IPS-18c (cell line): ENCODE results near the gene ADAMTS16.
A peak's percentile ranks its signal among the peaks of the same experiment; 100 is the strongest.

Experiments used
- H3K4me3 ChIP-seq: 2 replicates; pipeline ENCODE4 v1.7.0; 2013; ENCODE audit warnings: low read depth, mild to moderate bottlenecking, low read length, moderate library complexity; ENCODE audit not compliant: insufficient read depth
- H3K9me3 ChIP-seq: one replicate; pipeline ENCODE4 v1.6.1; 2013; ENCODE audit warnings: mild to moderate bottlenecking, low read length, moderate library complexity; ENCODE audit not compliant: control insufficient read depth, insufficient read depth

Gene ADAMTS16, protein sequence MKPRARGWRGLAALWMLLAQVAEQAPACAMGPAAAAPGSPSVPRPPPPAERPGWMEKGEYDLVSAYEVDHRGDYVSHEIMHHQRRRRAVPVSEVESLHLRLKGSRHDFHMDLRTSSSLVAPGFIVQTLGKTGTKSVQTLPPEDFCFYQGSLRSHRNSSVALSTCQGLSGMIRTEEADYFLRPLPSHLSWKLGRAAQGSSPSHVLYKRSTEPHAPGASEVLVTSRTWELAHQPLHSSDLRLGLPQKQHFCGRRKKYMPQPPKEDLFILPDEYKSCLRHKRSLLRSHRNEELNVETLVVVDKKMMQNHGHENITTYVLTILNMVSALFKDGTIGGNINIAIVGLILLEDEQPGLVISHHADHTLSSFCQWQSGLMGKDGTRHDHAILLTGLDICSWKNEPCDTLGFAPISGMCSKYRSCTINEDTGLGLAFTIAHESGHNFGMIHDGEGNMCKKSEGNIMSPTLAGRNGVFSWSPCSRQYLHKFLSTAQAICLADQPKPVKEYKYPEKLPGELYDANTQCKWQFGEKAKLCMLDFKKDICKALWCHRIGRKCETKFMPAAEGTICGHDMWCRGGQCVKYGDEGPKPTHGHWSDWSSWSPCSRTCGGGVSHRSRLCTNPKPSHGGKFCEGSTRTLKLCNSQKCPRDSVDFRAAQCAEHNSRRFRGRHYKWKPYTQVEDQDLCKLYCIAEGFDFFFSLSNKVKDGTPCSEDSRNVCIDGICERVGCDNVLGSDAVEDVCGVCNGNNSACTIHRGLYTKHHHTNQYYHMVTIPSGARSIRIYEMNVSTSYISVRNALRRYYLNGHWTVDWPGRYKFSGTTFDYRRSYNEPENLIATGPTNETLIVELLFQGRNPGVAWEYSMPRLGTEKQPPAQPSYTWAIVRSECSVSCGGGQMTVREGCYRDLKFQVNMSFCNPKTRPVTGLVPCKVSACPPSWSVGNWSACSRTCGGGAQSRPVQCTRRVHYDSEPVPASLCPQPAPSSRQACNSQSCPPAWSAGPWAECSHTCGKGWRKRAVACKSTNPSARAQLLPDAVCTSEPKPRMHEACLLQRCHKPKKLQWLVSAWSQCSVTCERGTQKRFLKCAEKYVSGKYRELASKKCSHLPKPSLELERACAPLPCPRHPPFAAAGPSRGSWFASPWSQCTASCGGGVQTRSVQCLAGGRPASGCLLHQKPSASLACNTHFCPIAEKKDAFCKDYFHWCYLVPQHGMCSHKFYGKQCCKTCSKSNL

DNA sequence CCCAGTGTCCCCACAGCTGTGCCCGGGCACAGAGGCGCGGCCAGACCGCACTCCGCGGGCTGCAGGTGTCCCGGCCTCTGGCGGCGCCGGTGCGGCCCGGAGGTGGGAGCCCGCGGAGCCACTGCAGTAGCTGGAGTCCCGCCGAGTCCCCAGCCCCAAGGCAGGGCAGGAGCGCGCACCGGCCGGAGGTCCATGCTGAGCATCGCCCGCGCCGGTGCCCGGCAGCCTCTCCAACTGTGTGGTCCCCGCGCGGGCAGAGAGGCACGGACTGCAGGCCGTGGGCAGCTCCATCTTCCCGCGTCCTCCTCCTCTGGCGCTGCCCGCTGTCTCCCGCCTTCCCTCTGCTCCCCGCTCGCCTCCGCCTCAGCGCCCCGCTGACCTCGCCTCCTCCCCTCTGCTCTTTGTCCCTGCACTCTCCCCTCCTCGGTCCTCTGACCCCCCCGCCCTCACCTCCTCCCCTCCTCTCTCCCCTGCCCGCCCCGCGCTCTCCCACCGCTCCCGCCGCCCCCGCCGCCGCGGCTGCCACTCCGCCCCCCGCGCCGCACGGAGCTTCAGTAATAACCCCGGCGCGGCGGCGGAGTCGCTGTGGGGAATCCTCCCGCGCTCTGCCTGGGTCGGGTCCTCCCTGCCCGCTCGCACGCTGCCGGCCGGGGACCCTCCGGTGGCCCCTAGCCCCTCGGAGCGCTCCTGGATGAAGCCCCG lies at the start of gene ADAMTS16:
TSS of gene ADAMTS16 (plus strand) at position 554 of the 702 bp plus-strand sequence. CDS start at position 692, 138 bp downstream.
- Histone ChIP-seq H3K9me3 (peaks cover 4% of the 10 kb centered on the region), H3K4me3 (peak within 1 kb of the TSS; percentile 75)

DNA sequence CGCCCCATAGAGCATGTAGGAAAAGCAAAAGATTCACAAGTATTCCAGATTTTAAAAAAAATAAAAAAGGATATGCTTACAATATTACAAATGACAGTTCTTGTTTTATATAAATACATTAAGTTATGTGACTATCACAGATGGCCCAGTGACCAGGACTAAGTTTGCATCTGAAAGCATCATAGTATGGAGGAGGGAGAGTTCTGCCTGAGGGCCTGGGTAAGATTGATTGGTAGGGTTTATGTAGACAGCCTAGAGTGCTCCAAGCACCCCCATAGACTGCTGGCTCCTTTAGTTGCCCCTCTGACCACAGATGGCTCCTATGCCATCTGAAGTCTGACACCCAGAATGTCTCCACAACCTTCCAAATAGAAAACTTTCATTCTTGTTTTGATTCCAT lies 48.0 kb upstream of the ADAMTS16 start:
- Histone ChIP-seq H3K4me3 (no peak overlapping the region), H3K9me3 (no peaks in the 10 kb centered on the region)

DNA sequence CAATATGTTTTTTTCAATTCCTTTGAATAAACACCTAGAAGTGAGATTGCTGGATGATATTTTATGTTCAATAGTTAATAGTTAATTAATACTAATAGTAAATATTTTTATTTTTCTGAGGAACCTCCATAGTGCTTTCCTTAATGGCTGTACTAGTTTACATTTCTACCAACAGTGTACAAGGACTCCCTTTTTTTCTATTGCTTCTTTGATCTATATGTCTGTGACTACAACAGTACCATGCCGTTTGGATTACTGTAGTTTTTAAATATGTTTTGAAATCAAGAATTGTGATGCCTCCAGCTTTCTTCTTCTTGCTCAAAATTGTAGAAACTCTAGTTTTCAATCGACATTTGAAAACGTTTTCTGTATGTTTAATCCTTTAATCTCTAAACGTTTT lies 39.5 kb upstream of the ADAMTS16 start:
- Histone ChIP-seq H3K4me3 (no peak overlapping the region), H3K9me3 (no peaks in the 10 kb centered on the region)

DNA sequence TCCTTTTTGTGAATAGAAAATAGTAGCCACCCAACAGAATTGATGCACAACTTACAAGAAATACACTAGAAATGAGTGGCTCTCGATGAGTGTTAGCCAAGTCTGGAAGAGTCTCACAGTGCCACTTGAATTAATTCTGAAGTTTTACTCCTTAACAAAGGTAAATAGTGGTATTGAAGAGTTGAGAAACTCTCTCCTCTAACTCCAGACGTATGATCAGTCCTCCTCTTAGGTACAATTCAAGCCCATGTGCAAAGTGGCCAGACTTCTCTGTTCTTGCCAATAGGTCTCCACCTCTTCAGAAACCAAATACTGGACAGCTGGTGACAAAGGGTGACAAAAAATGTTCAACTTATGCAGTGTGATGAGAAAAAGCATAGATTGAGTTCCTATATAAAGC lies 38.5 kb upstream of the ADAMTS16 start:
- Histone ChIP-seq H3K9me3 (no peaks in the 10 kb centered on the region), H3K4me3 (no peak overlapping the region)

DNA sequence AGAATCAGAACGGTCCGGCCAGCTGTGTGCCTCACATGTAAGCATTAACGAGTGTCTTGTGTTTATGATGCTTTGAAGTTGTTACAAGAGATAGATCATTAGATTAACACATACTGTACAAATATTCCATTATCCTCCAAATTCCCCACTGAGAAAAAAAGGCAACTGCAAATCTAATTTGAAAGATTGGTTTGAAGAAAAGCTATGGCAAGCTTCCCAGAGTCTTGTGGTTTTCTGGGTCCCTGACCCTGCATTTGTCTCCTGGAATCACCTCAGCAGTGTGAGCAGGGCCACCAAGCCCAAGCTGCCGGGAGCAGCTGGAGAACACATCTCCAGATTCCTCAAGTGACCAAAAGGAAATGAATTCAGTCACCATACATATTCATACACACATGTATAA lies 36.9 kb upstream of the ADAMTS16 start:
- Histone ChIP-seq H3K9me3 (no peaks in the 10 kb centered on the region), H3K4me3 (no peak overlapping the region)

DNA sequence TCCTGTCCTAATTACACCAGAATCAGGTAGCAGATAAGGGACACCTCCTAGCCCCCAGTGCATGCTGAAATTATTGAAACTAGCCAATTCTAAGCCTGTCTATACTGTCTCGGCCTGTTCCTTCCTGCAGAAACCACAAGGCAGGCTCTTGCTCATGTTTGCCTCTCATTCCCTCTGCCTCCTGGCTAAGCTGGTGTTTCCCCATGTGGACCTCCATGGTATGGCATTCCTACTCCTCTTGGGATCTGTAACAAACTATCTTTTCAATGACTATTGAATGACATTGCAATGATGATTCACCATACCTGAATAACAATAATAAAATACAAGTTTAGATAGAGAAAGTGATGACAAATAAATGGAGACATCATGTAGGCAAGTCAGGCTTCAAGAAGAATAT lies 35.6 kb upstream of the ADAMTS16 start:
- Histone ChIP-seq H3K9me3 (no peaks in the 10 kb centered on the region), H3K4me3 (no peak overlapping the region)

DNA sequence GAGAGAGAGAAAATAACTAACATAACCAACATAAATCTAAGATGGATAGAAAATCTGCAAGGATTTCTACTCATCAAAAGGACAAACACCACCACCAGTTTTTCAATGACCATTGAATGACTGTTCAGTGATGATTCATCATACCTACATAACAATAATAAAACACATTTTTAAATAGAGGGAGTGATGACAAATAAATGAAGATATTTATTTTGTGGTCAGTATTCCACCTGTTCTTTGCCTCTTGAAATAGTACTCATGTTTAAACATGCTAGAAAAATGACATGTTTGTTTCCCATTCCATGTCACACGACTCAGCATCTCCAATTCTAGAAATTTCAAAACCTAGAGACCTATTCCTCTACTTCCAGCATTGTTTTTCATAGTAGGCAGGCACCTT lies 34.6 kb upstream of the ADAMTS16 start:
- H3K4me3 ChIP-seq: no peak overlapping the region
- no peaks in the 10 kb centered on the region for H3K9me3 ChIP-seq

DNA sequence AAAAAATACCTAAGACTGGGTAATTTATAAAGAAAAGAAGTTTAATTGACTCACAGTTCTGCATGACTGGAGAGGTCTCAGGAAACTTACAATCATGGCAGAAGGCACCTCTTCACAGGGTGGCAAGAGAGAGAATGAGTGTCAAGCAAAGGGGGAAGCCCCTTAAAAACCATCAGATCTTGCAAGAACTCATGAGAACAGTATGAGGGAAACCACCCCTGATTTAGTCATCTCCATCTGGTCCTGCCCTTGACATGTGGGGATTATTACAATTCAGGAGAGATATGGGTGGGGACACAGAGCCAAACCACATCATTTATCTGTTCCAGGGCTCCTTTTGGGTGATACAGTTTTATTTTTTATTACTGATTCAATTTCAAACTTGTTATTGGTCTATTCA lies 23.2 kb upstream of the ADAMTS16 start:
- no peaks in the 10 kb centered on the region for H3K9me3 ChIP-seq
- H3K4me3 ChIP-seq: no peak overlapping the region

DNA sequence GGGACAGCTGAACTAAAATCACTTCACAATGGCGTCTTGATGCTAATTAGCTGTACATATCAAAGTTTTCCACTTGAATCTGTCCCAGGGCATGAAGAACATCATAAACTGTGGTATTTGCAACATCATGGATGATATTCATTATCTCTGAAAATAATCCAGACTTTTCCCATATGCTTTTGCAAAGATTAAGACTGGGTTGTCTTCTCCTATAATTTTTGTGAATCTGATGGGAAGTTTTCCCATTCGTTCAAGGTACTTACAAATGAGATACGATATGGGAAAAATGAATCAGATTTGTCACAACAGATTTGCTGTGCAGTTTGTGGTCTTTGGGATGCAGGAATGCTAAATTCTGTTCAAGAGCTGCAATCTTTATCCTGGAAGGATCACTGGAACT lies 17.4 kb upstream of the ADAMTS16 start:
- no peak overlapping the region for H3K4me3 ChIP-seq
- no peaks in the 10 kb centered on the region for H3K9me3 ChIP-seq

DNA sequence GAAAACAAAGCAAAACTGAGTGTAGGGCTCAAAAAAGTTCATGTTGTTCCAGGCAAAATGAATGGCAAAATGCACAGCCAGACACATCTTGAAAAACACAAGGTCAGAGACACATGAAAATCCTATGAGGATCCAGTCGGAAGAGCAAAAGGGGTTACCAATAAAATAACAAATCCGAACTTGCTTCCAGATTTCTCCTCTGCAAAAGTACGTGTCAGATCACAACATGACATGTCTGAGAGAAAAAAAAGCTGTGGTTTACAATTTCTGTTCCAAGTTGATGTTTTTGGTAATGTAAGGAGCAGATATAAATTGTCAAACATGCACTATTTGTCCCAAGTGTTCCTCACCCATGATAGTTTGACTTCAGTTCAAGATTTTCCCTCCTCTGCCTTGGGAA lies 15.9 kb upstream of the ADAMTS16 start:
- no peak overlapping the region for H3K4me3 ChIP-seq
- no peaks in the 10 kb centered on the region for H3K9me3 ChIP-seq

DNA sequence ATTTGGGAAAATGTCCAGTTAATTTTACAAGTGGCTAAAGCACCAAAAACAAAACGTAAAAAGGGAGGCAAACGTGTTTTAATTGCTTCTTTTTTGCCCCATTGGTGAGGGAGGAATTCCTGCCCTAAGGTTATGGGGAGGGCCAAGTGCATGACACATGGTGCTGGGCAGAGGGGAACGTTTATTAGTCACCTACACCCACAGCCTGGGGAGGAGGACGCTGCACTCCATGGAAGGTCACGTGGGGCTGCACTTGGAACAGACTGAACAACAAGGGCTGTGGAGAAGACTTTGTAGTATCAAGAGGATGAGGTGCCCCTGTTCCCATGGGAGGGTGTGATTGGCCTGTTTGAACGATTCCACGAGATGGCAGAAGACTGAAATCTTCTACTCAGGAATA lies 13.7 kb upstream of the ADAMTS16 start:
- Histone ChIP-seq H3K4me3 (no peak overlapping the region; the same call in 1 of the 2 replicates), H3K9me3 (no peaks in the 10 kb centered on the region)

DNA sequence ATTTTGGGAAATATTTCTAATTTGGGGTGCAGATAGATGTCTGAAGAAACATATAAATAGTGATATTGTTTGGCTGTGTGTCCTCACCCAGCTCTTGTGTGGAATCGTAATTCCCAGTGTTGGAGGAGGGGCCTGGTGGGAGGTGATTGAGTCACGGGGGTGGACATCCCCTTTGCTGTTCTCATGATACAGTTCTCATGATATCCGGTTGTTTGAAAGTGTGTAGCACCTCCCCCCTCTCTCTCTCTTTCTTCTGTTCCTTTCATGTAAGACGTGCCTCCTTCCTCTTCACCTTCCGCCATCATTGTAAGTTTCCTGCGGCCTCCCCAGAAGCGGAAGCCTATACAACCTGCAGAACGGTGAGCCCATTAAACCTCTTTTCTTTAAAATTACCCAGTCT lies 11.4 kb upstream of the ADAMTS16 start:
- H3K4me3 ChIP-seq: no peak overlapping the region
- no peaks in the 10 kb centered on the region for H3K9me3 ChIP-seq

DNA sequence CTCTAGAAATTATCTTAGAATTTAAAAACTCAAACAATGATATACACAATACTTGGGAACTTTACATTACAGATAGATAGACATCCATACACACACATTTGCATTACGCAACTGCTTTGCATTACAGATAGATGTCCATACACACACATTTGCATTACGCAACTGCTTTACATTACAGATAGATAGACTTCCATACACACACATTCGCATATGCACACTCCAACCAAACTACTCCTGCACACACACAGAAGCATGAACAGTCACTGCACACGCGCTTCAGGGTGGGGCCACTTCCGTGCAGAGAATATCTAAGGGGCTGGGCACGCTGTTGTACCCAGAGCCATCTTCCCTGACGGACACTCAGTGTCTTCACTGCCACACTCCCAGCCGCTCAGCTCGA lies 7.9 kb upstream of the ADAMTS16 start:
- H3K9me3 ChIP-seq: no peaks in the 10 kb centered on the region
- no peak overlapping the region for H3K4me3 ChIP-seq

DNA sequence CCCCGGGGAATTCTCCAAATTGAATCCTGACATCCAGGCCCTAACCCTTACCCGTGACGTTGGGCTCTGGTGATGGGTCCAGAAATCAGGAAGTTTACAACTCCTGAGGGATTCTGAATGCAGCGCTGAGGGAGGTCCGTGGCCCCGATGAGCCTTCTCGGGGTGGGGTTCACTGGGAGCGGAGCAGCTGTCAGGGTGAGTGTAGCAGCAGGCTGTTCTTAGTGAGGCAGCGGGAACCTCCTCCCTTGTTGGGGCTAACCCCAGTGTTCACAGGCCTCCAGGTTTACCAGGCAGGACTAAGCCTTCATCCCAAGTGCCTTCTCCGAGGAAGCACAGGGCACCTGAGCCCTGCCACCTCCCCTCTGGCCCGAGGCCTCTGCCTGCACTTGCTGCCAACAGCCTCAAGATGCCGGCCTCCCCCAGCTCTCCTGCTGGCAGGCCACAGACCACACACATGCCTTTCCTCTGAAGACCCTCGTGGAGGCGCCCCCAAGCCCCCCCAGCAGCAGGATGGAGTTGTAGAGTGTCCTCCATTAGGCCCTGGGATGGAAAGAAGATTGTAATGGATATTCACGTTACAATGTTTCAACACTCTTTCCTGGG lies 7.3 kb upstream of the ADAMTS16 start:
- H3K9me3 ChIP-seq: no peaks in the 10 kb centered on the region
- no peak overlapping the region for H3K4me3 ChIP-seq

DNA sequence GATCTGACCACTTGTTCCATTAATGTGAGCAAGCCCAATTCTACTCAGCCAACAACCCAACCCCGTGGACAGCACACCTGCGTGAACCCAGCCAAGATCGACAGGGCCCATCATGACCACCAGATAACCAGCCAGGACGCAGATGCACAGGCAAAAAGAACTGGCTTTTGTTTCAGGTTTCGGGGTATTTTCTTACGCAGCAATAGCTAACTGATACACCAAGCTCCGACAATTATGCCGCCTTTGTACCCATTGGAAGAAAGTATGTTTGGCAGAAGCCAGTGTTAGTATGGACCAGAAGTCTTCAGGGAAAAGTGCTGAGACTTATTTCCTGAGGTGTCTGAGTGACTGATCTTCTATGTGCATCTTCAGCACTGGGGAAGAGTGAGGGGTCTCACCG lies 6.0 kb upstream of the ADAMTS16 start:
- Histone ChIP-seq H3K4me3 (no peak overlapping the region), H3K9me3 (peaks cover 1% of the 10 kb centered on the region)

DNA sequence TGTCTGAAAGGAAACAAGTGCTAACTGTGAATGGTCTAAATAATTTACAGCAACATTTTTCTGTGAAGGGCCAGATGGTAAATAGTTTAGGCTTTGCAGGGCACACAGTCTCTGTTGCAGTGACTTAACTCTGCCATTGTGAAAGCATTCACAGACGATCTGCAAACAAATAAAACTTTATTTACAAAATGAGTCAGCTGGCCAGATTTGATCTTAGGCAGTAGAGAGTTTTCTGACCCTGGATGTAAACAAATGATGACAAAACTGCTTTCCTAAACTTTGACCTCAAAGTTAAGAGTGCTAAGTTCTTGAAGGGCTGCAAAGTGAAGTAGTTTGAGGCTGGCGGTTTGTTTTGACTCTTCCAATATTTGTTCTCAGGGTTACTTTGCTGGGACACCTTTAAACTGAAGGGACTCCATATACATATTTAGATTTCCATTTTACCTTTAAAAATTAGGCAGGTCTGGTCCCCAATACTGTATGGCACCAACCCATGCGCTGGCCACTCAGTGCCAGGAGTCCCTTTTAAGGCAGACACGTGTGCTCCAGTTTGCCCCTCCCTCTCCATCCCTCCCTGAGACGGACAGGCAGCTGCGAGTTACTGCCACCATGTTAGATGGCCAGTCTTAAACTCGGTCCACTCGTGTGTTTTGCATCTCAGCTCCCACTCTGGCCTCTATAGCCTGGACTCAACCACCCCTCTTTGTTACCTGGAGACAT lies 4.0 kb upstream of the ADAMTS16 start:
- no peak overlapping the region for H3K4me3 ChIP-seq
- H3K9me3 ChIP-seq: peaks cover 4% of the 10 kb centered on the region
